GM19240 (cell line): Measurements from ENCODE around the gene ITIH4.
"Not testable (repeated sequence)": the region's sequence is repeated elsewhere in the genome, so short reads cannot be mapped to it uniquely, and the experiment has no call there.

Experiments used
- DNase-seq: peaks from one replicate; pipeline ENCODE4 v3.0.0; 2011; ENCODE audit warnings: low spot score; ENCODE audit not compliant: insufficient read length

The ITIH4 gene

GRCh38 chr3:52784931-52785590 is 45.4 kb downstream of the ITIH4 start:
- DNase-seq = no peak

GRCh38 chr3:52784021-52784621 is 46.4 kb downstream of the ITIH4 start:
- no peak for DNase-seq

DNA sequence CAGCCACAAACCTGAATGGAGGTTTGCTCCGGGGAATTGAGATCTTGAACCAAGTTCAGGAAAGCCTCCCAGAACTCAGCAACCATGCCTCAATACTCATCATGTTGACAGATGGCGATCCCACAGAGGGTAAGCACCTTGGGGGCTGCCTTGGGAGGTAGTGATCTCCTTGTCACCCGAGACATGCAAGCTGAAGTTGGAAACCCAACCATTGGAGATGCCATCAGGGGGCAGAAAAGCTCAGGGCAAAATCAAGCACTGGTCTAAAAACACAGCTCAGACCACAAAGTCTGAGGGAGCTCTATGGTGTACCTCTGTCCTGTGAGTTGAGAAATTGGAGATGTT is 47.3 kb downstream of the ITIH4 start:
- no peak for DNase-seq

DNA sequence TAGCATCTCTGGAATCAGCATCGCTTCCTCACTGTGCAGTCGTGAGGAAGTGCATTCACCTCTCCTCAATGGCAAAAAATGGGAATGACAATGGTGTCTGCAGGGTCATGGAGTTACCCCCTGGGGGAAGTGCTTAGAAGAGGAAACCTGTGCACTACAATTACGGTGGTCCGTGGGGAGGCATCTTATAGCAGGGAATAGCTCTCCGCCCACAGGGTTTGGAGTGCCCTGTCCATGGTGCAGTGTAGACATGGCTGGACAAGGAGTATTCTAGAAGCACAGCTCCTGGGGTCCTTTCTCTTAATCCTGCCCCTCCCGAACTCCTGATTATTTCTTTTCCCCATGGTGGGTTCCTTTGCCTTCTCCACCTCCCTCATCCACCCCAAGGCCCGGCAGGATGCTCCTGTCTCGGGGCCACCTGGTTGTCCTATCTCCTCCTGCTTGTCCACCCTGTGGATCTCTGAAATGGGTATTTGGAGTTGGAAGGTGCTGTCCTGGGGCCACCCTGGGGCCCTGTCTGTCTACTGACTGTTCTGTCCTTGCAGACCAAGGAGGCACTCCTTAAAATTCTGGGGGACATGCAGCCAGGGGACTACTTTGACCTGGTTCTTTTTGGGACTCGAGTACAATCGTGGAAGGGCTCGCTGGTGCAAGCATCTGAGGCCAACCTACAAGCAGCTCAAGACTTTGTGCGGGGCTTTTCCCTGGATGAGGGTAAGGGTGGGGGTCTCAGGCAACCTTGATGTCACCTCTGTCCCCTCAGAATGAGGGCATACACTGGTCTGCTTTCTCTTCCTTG is 47.9 kb downstream of the ITIH4 start:
- no peak for DNase-seq

DNA sequence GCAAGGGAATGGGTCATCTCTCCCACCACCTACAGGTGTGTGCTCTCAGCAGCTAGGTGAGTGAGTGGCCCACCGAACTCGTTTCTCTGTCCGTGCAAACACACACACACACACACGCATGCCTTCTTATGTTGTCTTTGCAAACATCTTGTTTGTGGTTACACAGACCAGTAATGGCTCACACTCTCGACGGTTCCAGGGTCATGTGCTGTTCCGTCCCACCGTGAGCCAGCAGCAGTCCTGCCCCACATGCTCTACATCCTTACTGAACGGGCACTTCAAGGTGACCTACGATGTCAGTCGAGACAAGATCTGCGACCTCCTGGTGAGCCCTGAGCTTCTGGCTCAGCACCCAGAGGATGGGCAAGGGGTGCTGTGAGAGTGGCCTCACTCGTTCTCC is 48.7 kb downstream of the ITIH4 start:
- no peak for DNase-seq

DNA sequence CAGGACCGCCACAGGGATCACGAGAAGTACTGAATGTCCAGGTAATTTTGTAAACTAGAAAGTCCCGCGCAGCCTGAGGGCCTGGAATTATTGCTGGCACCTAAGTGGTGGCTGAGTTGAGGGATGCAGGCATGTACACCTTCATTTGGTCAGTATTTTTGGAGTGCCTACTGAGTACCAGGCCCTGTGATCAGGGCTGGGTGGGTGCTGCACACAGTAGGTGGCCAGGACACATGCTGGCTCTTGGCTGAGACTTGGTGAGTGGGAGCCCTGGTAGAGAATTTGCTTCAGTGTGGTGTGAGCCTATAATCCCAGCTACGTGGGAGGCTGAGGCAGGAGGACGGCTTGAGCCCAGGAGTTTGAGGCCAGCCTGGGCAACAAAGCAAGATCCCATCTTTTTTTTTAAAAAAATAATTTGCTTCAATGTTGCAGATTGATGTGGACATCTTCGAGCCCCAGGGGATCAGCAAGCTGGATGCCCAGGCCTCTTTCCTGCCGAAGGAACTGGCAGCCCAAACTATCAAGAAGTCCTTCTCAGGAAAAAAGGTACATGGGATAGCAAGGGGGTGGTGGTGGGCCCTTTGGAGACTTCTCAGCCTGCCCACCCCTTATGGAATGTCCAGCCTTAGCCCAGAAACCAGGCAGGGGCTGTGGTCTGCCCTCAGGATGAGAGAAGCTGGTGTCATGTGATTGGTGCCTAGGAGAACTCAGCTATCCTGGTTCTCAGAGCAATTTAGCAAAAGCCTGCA is 50.5 kb downstream of the ITIH4 start:
- DNase-seq = no peak

- no peak for DNase-seq
Measured at GRCh38 chr3:52779011-52779836, 51.2 kb downstream of the ITIH4 start.

GRCh38 chr3:52777959-52778805 is 52.3 kb downstream of the ITIH4 start:
- no peak for DNase-seq

- DNase-seq = no peak
Measured at GRCh38 chr3:52777127-52777958, 53.1 kb downstream of the ITIH4 start, which contains the start of gene ITIH1. TSS of gene ITIH1 (plus strand) at chr3:52777599. CDS start at chr3:52777616, 17 bp downstream.

- not testable (repeated sequence) for DNase-seq
Measured at GRCh38 chr3:52776486-52776885, 54.0 kb downstream of the ITIH4 start.

GRCh38 chr3:52775877-52776276 is 54.6 kb downstream of the ITIH4 start:
- DNase-seq = no peak

GRCh38 chr3:52774901-52775864 is 55.3 kb downstream of the ITIH4 start:
- no peak for DNase-seq

GRCh38 chr3:52774066-52774713 is 56.3 kb downstream of the ITIH4 start:
- no peak for DNase-seq

DNA sequence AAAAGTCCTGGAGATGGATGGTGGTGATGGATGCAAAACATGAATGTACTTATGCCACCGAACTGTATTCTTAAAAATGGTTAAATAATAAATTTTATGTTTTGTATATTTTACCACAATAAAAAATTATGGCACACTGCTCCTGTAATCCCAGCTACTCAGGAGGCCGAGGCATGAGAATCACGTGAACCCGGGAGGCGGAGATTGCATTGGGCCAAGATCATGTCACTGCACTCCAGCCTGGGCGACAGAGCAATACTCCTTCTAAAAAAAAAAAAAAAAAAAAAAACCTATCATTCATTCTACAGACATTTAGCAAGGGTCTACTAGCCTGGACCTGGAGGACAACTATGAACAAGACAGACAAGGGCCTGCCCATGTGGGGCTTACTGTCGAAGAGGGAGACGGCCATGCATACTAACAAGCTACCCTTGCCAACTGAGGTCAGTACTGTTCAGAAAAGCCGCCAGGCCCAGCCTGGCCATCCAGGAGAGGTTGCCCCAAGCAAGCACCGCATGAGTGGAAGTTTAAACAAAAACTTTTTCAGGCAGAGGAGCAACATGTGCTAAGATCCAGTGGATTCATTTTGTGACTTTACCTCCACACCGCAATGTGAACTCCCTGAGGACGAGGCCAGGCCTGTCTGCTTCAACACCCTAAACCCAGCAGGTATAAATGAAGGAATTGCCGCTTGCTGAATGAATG is 57.0 kb downstream of the ITIH4 start:
- no peak for DNase-seq

- no peak for DNase-seq
Measured at GRCh38 chr3:52771702-52772101, 58.8 kb downstream of the ITIH4 start.

- DNase-seq = no peak
Measured at GRCh38 chr3:52771334-52771681, 59.2 kb downstream of the ITIH4 start.
